HepG2 (cell line): Measurements from ENCODE around the gene TAF1D. TPM values are rescaled to one million over a fixed set of nuclear protein-coding genes. Genes with fewer than 3 reads are reported as not detected.

Experiments used
- DNMT3B ChIP-seq: conservative IDR thresholded peaks from 2 replicates; pipeline ENCODE4 v1.6.1; 2016; ENCODE audit warnings: missing biosample characterization, control low read depth
- FOXJ3 ChIP-seq: sonication (generic); formaldehyde crosslinking; IDR thresholded peaks from 2 replicates; pipeline ENCODE4 v1.4.0; 2020; ENCODE audit warnings: missing genetic modification reagents, mild to moderate bottlenecking, borderline replicate concordance
- MEF2D ChIP-seq: sonication (generic); formaldehyde crosslinking; IDR thresholded peaks from 2 replicates; pipeline ENCODE4 v1.5.1; 2020; ENCODE audit warnings: mild to moderate bottlenecking, missing genetic modification reagents
- PHF21A ChIP-seq: sonication (generic); formaldehyde crosslinking; IDR thresholded peaks from 2 replicates; pipeline ENCODE4 v1.5.0; 2020; ENCODE audit warnings: mild to moderate bottlenecking, missing genetic modification reagents
- REPIN1 ChIP-seq: sonication (generic); formaldehyde crosslinking; IDR thresholded peaks from 2 replicates; pipeline ENCODE4 v1.8.0; 2022; ENCODE audit warnings: missing genetic modification reagents, low read depth, mild to moderate bottlenecking, borderline replicate concordance
- RORA ChIP-seq: sonication (generic); formaldehyde crosslinking; IDR thresholded peaks from 2 replicates; pipeline ENCODE4 v1.5.0; 2020; ENCODE audit warnings: mild to moderate bottlenecking, missing genetic modification reagents, moderate library complexity
- TBL1XR1 ChIP-seq: fragments of 150-350 bp; IDR thresholded peaks from 2 replicates; pipeline ENCODE4 v1.6.1; 2014; ENCODE audit warnings: borderline replicate concordance, low read length; ENCODE audit not compliant: partially characterized antibody
- ZNF160 ChIP-seq: sonication (generic); formaldehyde crosslinking; IDR thresholded peaks from 2 replicates; pipeline ENCODE4 v1.8.0; 2022; ENCODE audit warnings: mild to moderate bottlenecking, inconsistent platforms, missing genetic modification reagents
- ZNF20 ChIP-seq: sonication (generic); formaldehyde crosslinking; IDR thresholded peaks from 2 replicates; pipeline ENCODE4 v1.4.0; 2020; ENCODE audit warnings: mild to moderate bottlenecking, moderate library complexity, missing genetic modification reagents
- ZSCAN29 ChIP-seq: sonication (generic); formaldehyde crosslinking; conservative IDR thresholded peaks from 2 replicates; pipeline ENCODE4 v1.4.0; 2020; ENCODE audit warnings: mild to moderate bottlenecking, missing genetic modification reagents
- polyA plus RNA-seq, 8 experiments: library from polyadenylated mRNA; depleted of rRNA in 3 of 8; stranded (reverse) in 7 of 8; unstranded in 1 of 8; fragments of >200 nt; fragmentation: Illumina TruSeq in 4 of 8; extraction: Trizol in 4 of 8; gene quantifications; 2 replicates each; pipeline versions ENCODE4 v1.2.1 to v1.2.3, GENCODE V29; 2011 to 2016; ENCODE audit warnings: low read depth in 4 of 8, missing spikeins in 1 of 8, mixed read lengths in 1 of 8; ENCODE audit not compliant: insufficient read depth in 1 of 8
- total RNA-seq, 5 experiments: library from RNA; depleted of rRNA; stranded (reverse); fragments of >200 nt; fragmentation: Illumina TruSeq; extraction: Trizol; gene quantifications; 2 replicates each; pipeline ENCODE4 v1.2.3, GENCODE V29; 2016; ENCODE audit warnings: low read depth in 1 of 5
- TF ChIP-seq, protein P1 (sequence below): sonication (generic); formaldehyde crosslinking; IDR thresholded peaks from 2 replicates; pipeline ENCODE4 v1.8.0; 2022; ENCODE audit warnings: low read depth, missing genetic modification reagents
- TF ChIP-seq, protein P2 (sequence below): sonication (generic); formaldehyde crosslinking; IDR thresholded peaks from 2 replicates; pipeline ENCODE4 v1.4.0; 2020; ENCODE audit warnings: mild to moderate bottlenecking, missing genetic modification reagents
- TF ChIP-seq, protein P3 (sequence below): sonication (generic); formaldehyde crosslinking; IDR thresholded peaks from 2 replicates; pipeline ENCODE4 v1.4.0; 2020; ENCODE audit warnings: missing genetic modification reagents, mild to moderate bottlenecking, borderline replicate concordance
- TF ChIP-seq, protein P4 (sequence below), 2 experiments: sonication (generic) in 1 of 2; formaldehyde crosslinking in 1 of 2; IDR thresholded peaks; 2 replicates each; pipeline versions ENCODE4 v1.4.0 to v1.6.1; 2016 to 2020; ENCODE audit warnings: borderline replicate concordance in 1 of 2, low read depth in 1 of 2, mild to moderate bottlenecking in 1 of 2, missing genetic modification reagents in 1 of 2

The TAF1D gene
- total and polyA plus RNA-seq, 2 of the 13 experiments (the other 11 are each of a cell fraction or from before 2014, with no cell fraction given) = 132 to 207 TPM

DNA sequence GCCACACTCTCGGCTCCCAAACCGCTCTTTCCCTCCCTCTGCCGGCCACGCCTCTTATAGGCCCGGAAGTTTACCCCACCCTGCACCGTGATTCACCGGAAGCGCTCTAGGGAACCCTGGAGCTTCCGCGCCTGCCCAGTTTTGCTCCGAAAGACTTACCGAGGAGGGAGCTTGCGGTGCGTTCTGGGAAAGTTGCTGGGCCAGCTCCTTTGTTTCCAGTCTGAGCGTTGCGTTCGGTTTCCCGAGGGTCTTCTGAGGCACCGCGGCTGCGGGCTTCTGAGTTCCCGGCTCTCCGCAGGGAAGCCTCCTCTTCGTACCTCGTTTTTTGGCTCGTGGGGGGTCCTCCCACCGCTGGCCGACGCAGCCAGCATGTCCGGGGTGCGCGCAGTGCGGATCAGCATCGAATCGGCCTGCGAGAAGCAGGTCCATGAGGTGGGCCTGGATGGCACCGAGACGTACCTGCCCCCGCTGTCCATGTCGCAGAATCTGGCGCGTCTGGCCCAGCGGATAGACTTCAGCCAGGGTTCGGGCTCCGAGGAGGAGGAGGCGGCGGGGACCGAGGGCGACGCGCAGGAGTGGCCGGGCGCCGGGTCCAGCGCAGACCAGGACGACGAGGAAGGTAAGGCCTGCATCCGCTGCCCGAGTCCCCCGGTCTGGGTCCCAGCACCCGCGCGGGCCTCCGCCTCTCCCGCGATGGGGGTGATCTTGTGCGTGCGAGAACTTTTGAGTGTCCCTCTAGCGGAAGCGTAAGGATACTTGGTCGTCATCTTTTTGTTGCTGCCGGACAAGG lies 43.0 kb upstream of the TAF1D start, which contains the start of gene MED17 (continued):
- TF ChIP-seq TBL1XR1 (no peak), DNMT3B (no peak), ZSCAN29 (CRISPR knock-in tag) (no peak), ZNF160 (CRISPR knock-in tag) (no peak), PHF21A (CRISPR knock-in tag) (peak; percentile 49; the same call in 1 of the 2 replicates), MEF2D (CRISPR knock-in tag) (peak; percentile 90), ZNF20 (CRISPR knock-in tag) (no peak), RORA (CRISPR knock-in tag) (no peak), REPIN1 (CRISPR knock-in tag) (0 out of 2 replicates have a peak, but pooled peaks have one; percentile 19), FOXJ3 (CRISPR knock-in tag) (no peak; the same call in 1 of the 2 replicates)
- TF ChIP-seq, protein P1, sequence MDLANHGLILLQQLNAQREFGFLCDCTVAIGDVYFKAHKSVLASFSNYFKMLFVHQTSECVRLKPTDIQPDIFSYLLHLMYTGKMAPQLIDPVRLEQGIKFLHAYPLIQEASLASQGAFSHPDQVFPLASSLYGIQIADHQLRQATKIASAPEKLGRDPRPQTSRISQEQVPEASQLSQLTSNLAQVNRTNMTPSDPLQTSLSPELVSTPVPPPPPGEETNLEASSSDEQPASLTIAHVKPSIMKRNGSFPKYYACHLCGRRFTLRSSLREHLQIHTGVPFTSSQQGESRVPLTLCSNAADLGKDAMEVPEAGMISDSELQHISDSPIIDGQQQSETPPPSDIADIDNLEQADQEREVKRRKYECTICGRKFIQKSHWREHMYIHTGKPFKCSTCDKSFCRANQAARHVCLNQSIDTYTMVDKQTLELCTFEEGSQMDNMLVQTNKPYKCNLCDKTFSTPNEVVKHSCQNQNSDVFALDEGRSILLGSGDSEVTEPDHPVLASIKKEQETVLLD (CRISPR knock-in tag) = 0 out of 2 replicates have a peak, but pooled peaks have one; percentile 64
- TF ChIP-seq, protein P2, sequence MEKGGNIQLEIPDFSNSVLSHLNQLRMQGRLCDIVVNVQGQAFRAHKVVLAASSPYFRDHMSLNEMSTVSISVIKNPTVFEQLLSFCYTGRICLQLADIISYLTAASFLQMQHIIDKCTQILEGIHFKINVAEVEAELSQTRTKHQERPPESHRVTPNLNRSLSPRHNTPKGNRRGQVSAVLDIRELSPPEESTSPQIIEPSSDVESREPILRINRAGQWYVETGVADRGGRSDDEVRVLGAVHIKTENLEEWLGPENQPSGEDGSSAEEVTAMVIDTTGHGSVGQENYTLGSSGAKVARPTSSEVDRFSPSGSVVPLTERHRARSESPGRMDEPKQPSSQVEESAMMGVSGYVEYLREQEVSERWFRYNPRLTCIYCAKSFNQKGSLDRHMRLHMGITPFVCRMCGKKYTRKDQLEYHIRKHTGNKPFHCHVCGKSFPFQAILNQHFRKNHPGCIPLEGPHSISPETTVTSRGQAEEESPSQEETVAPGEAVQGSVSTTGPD (CRISPR knock-in tag) = no peak
- TF ChIP-seq, protein P3, sequence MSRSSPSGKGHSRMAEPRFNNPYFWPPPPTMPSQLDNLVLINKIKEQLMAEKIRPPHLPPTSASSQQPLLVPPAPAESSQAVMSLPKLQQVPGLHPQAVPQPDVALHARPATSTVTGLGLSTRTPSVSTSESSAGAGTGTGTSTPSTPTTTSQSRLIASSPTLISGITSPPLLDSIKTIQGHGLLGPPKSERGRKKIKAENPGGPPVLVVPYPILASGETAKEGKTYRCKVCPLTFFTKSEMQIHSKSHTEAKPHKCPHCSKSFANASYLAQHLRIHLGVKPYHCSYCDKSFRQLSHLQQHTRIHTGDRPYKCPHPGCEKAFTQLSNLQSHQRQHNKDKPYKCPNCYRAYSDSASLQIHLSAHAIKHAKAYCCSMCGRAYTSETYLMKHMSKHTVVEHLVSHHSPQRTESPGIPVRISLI (CRISPR knock-in tag) = no peak; the same call in 1 of the 2 replicates
- TF ChIP-seq, protein P4, sequence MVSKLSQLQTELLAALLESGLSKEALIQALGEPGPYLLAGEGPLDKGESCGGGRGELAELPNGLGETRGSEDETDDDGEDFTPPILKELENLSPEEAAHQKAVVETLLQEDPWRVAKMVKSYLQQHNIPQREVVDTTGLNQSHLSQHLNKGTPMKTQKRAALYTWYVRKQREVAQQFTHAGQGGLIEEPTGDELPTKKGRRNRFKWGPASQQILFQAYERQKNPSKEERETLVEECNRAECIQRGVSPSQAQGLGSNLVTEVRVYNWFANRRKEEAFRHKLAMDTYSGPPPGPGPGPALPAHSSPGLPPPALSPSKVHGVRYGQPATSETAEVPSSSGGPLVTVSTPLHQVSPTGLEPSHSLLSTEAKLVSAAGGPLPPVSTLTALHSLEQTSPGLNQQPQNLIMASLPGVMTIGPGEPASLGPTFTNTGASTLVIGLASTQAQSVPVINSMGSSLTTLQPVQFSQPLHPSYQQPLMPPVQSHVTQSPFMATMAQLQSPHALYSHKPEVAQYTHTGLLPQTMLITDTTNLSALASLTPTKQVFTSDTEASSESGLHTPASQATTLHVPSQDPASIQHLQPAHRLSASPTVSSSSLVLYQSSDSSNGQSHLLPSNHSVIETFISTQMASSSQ (IDR thresholded peaks at IDR 0.05; ENCODE audit: low read depth) = no peak
- TF ChIP-seq, protein P4 (CRISPR knock-in tag; IDR thresholded peaks at IDR 0.05; ENCODE audit: borderline replicate concordance) = no peak; the same call in 1 of the 2 replicates
